Gastrocnemius medialis (tissue), 4 donors: ENCODE measurements around the gene WFDC10A. TPM values are rescaled to one million over a fixed set of nuclear protein-coding genes. Genes with fewer than 3 reads are reported as not detected.

Experiments used
- ATAC-seq, 2 donors: fragments of 150-250 bp; one replicate each; pipeline ENCODE4 v1.9.1; 2016
- DNase-seq, 2 donors: peaks; one replicate each; pipeline ENCODE4 v3.0.0-alpha.2; 2019
- H3K27ac ChIP-seq, 4 donors: fragments of 200-600 bp; sonication (generic); 1 replicate in 1 of 4; 2 replicates in 3 of 4; pipeline ENCODE4 v1.5.1; 2016 to 2018; ENCODE audit warnings: mild to moderate bottlenecking in 2 of 4, moderate library complexity in 1 of 4
- H3K27me3 ChIP-seq, 3 donors: fragments of 200-600 bp; sonication (generic) in 2 of 3; 1 replicate in 1 of 3; 2 replicates in 2 of 3; pipeline versions ENCODE4 v1.5.1 to v1.6.0; 2016 to 2019; ENCODE audit warnings: mild to moderate bottlenecking in 1 of 3, moderate library complexity in 1 of 3
- H3K36me3 ChIP-seq, 2 donors: fragments of 200-600 bp; sonication (generic) in 1 of 2; one replicate each; pipeline ENCODE4 v1.5.1; 2017 to 2018
- H3K4me1 ChIP-seq, 2 donors: fragments of 200-600 bp; sonication (generic) in 1 of 2; one replicate each; pipeline ENCODE4 v1.5.1; 2016 to 2017; ENCODE audit warnings: mild to moderate bottlenecking in 2 of 2
- H3K4me3 ChIP-seq, 4 donors: fragments of 200-600 bp; sonication (generic) in 3 of 4; 1 replicate in 1 of 4; 2 replicates in 3 of 4; pipeline ENCODE4 v1.5.1; 2016 to 2019; ENCODE audit warnings: mild to moderate bottlenecking in 2 of 4
- H3K9me3 ChIP-seq, 3 donors: fragments of 200-600 bp; sonication (generic) in 2 of 3; 1 replicate in 1 of 3; 2 replicates in 2 of 3; pipeline ENCODE4 v1.5.1; 2016 to 2019
- POLR2A ChIP-seq, 2 donors: fragments of 450-650 bp; IDR thresholded peaks; one replicate each; pipeline ENCODE4 v1.6.1; 2017; ENCODE audit warnings: antibody characterized with exemption in 2 of 2, mild to moderate bottlenecking in 2 of 2, moderate library complexity in 2 of 2
- in situ Hi-C, 4 donors: fragments of 200-750 bp; cut with MboI; loops; one replicate each; pipeline versions ENCODE4 v1.15.0 to v1.8.0; 2017; ENCODE audit warnings: low sequenced_read_pairs in 4 of 4
- intact Hi-C: fragments of 100-400 bp; cut with DNase I; formaldehyde crosslinking; loops from one replicate; pipeline ENCODE4 v1.15.1; 2023; ENCODE audit warnings: low total_unique reads
- total RNA-seq, 4 donors: library from RNA; depleted of rRNA; stranded (reverse); fragments of >200 nt; gene quantifications; one replicate each; pipeline versions ENCODE4 v1.1.0 to v1.2.3, GENCODE V29; 2016
- TF ChIP-seq, protein P1 (sequence below), 5 experiments: fragments of 450-650 bp in 3 of 5; fragments of 200-600 bp in 2 of 5; sonication (generic) in 2 of 5; IDR thresholded peaks in 4 of 5; conservative IDR thresholded peaks in 1 of 5; 1 replicate in 4 of 5; 2 replicates in 1 of 5; pipeline ENCODE4 v1.5.1; 2016 to 2019; ENCODE audit warnings: antibody characterized with exemption in 5 of 5, mild to moderate bottlenecking in 3 of 5, moderate library complexity in 3 of 5

Gene WFDC10A
- total RNA-seq, 4 donors from 2014 or later = not detected

DNA sequence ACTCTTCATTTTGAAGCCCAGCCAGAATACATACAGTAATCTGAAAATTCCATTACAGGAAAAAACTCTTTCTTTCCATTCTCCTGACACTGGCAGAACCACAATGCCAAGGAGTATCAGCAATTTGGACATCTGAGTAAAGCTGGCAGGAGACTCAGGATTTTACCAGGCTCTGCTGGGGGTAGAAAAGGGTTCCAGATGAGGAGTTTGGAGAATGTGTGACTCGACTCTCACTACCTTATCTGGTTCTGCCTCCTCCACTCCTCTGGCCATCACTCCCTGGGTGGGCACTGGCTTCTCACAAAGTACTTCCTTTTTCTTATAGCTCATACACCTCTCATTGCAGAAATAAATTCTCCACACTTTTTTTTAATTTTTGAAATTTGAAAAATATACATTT, 39.8 kb upstream of the WFDC10A start:
- TF ChIP-seq, protein P1, sequence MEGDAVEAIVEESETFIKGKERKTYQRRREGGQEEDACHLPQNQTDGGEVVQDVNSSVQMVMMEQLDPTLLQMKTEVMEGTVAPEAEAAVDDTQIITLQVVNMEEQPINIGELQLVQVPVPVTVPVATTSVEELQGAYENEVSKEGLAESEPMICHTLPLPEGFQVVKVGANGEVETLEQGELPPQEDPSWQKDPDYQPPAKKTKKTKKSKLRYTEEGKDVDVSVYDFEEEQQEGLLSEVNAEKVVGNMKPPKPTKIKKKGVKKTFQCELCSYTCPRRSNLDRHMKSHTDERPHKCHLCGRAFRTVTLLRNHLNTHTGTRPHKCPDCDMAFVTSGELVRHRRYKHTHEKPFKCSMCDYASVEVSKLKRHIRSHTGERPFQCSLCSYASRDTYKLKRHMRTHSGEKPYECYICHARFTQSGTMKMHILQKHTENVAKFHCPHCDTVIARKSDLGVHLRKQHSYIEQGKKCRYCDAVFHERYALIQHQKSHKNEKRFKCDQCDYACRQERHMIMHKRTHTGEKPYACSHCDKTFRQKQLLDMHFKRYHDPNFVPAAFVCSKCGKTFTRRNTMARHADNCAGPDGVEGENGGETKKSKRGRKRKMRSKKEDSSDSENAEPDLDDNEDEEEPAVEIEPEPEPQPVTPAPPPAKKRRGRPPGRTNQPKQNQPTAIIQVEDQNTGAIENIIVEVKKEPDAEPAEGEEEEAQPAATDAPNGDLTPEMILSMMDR (IDR thresholded peaks at IDR 0.05 in 4 of 5, conservative IDR thresholded peaks at IDR 0.05 in 1 of 5) = no peak
- no peak for TF ChIP-seq POLR2A (IDR thresholded peaks at IDR 0.05)
- ATAC-seq (no peak), DNase-seq (no peak)
- Histone ChIP-seq H3K27me3 (no peaks in the 10 kb centered on the region), H3K27ac (no peak overlapping the region), H3K9me3 (no peaks in the 10 kb centered on the region), H3K4me3 (no peak overlapping the region), H3K4me1 (no peaks in the 10 kb centered on the region), H3K36me3 (no peaks in the 10 kb centered on the region)
- intact Hi-C loops (no loop called here), in situ Hi-C loops (no loop called here)

DNA sequence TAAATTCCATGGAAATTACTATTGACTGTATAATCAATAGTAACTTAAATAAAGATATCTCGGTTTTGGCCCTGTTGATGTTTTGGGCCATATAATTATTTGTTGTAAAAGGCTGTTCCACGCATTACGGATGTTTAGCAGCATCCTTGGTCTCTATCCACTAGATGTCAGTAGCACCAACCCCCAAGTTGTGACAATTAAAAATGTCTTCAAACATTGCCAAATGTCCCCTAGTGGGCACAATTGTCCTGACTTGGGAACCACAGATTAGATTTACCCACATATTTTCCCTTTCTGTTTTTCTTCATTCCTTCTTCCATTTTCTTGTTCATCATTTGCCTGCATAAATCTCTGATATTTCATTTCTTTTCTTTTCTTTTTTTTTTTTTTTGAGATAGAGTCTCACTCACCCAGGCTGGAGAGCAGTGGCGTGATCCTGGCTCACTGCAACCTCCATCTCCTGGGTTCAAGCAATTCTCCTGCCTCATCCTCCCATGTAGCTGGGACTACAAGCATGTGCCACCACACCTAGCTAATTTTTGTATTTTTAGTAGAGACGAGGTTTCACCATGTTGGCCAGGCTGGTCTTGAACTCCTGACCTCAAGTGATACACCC, 36.9 kb upstream of the WFDC10A start:
- Histone ChIP-seq H3K27ac (no peak overlapping the region), H3K27me3 (peaks cover 0 to 2% (median 0%) of the 10 kb centered on the region in 3 donors), H3K4me1 (no peaks in the 10 kb centered on the region), H3K9me3 (no peaks in the 10 kb centered on the region), H3K36me3 (no peaks in the 10 kb centered on the region), H3K4me3 (no peak overlapping the region)
- no peak for ATAC-seq
- TF ChIP-seq, protein P1 (IDR thresholded peaks at IDR 0.05 in 4 of 5, conservative IDR thresholded peaks at IDR 0.05 in 1 of 5) = no peak
- no peak for TF ChIP-seq POLR2A (IDR thresholded peaks at IDR 0.05)
- intact Hi-C loops (no loop called here), in situ Hi-C loops (no loop called here)
- DNase-seq = no peak

DNA sequence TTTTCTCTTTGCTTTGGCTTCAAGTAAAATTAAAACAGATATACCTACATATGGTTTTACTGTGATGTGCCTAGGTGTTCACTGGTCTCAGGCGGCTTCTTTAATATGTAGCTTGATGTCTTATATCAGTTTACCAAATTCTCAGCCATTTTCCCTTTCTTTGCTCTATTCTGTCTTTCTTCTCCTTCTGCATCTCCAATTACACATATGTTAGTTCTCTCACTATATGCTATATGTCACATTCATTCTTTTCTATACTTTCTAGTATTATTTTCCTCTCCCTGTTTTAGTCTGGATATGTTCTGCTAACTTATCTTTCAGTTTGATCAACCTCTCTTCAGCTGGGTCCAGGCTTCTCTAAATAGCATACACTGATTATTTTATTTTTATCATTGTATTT, 36.0 kb upstream of the WFDC10A start:
- no peak overlapping the region for H3K27ac ChIP-seq
- ATAC-seq (no peak), DNase-seq (no peak)
- no peaks in the 10 kb centered on the region for H3K36me3 ChIP-seq
- no peaks in the 10 kb centered on the region for H3K4me1 ChIP-seq
- no peak for TF ChIP-seq POLR2A (IDR thresholded peaks at IDR 0.05)
- TF ChIP-seq, protein P1 (IDR thresholded peaks at IDR 0.05 in 4 of 5, conservative IDR thresholded peaks at IDR 0.05 in 1 of 5) = no peak
- H3K27me3 ChIP-seq = peaks cover 0 to 2% (median 0%) of the 10 kb centered on the region in 3 donors
- H3K4me3 ChIP-seq = no peak overlapping the region
- intact Hi-C loops (no loop called here), in situ Hi-C loops (no loop called here)
- no peaks in the 10 kb centered on the region for H3K9me3 ChIP-seq

DNA sequence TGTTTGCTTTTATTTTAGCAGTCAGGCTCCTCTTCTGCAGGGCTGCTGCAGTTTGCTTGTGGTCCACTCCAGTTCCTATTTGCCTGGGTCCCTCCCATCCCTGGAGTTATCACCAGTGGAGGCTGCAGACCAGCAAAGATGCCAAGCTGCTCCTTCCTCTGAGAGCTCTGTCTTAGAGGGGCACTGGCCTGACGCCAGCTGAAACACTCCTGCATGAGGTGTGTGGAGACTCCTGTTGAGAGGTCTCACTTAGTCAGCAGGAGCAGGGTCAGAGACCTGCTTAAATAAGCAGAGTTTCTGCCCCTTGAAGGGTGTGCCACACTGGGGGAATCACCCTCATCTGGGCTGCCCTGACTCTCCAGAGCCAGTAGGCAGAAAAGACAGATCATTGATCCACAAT, 34.3 kb upstream of the WFDC10A start:
- ATAC-seq = no peak
- Histone ChIP-seq H3K27ac (no peak overlapping the region), H3K4me1 (no peaks in the 10 kb centered on the region), H3K9me3 (no peaks in the 10 kb centered on the region), H3K27me3 (peaks cover 0 to 2% (median 0%) of the 10 kb centered on the region in 3 donors), H3K36me3 (no peaks in the 10 kb centered on the region), H3K4me3 (no peak overlapping the region)
- in situ Hi-C loops (no loop called here), intact Hi-C loops (no loop called here)
- DNase-seq = no peak
- TF ChIP-seq POLR2A (IDR thresholded peaks at IDR 0.05) = no peak
- TF ChIP-seq, protein P1 (IDR thresholded peaks at IDR 0.05 in 4 of 5, conservative IDR thresholded peaks at IDR 0.05 in 1 of 5) = no peak

DNA sequence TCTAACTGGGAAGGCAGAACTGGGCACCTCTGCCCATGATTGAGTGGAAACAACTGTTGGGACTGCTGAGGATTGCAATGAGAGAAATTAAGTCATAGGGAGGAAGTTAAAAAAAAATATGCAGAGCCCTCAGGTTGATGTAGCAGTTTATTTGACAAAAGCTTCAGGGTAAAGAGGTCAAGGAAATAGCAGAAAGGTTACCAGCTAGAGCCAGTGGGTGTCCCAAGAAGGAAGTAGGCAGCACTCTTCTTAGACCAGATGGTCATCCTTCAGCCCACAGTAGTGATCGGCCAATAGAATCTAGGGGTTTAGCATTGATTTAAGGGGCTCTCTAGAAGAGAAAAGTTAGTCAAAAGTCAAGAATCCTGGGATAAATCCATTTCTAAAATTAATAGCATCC, 21.7 kb upstream of the WFDC10A start:
- H3K27ac ChIP-seq = no peak overlapping the region
- in situ Hi-C loops = loop anchor here in 2 of 4 donors (25.0 kb wide), 1 partner anchor 104 kb away; the partner anchor contains the start of genes SPINT4 (in 2 of the 2), WFDC10B (in 2 of the 2) and WFDC13 (in 2 of the 2)
- H3K27me3 ChIP-seq = no peaks in the 10 kb centered on the region
- no peaks in the 10 kb centered on the region for H3K9me3 ChIP-seq
- H3K4me1 ChIP-seq = no peaks in the 10 kb centered on the region
- no peak for TF ChIP-seq POLR2A (IDR thresholded peaks at IDR 0.05)
- TF ChIP-seq, protein P1 (IDR thresholded peaks at IDR 0.05 in 4 of 5, conservative IDR thresholded peaks at IDR 0.05 in 1 of 5) = no peak
- intact Hi-C loops = no loop called here
- ATAC-seq (no peak), DNase-seq (no peak)
- no peaks in the 10 kb centered on the region for H3K36me3 ChIP-seq
- no peak overlapping the region for H3K4me3 ChIP-seq
